RKO (cell line): ENCODE data around the gene COG2.
"Not testable (repeated sequence)": the region's sequence is repeated elsewhere in the genome, so short reads cannot be mapped to it uniquely, and the experiment has no call there.

Source experiments
- DNase-seq: peaks from one replicate; pipeline ENCODE4 v3.0.0-alpha.2; 2016; ENCODE audit warnings: low spot score

The COG2 gene

GRCh38 chr1:230626232-230626631, 16.0 kb upstream of the COG2 start:
- no peak for DNase-seq

GRCh38 chr1:230627767-230628166, 14.5 kb upstream of the COG2 start:
- no peak for DNase-seq

GRCh38 chr1:230629511-230629910, 12.8 kb upstream of the COG2 start:
- DNase-seq = no peak

GRCh38 chr1:230631477-230631876, 10.8 kb upstream of the COG2 start:
- no peak for DNase-seq

GRCh38 chr1:230632273-230632873, 9.9 kb upstream of the COG2 start:
- DNase-seq = peak; percentile 71

- no peak for DNase-seq
Observed at GRCh38 chr1:230633469-230633868, 8.8 kb upstream of the COG2 start.

GRCh38 chr1:230634384-230634783, 7.9 kb upstream of the COG2 start:
- DNase-seq = no peak

GRCh38 chr1:230636575-230637148, 5.6 kb upstream of the COG2 start:
- no peak for DNase-seq

GRCh38 chr1:230639714-230640209, 2.5 kb upstream of the COG2 start:
- no peak for DNase-seq

GRCh38 chr1:230641346-230641745, 935 bp upstream of the COG2 start:
- no peak for DNase-seq

GRCh38 chr1:230641900-230642262, 400 bp upstream of the COG2 start:
- no peak for DNase-seq

- DNase-seq = peak; percentile 37
Observed at GRCh38 chr1:230643908-230644307, 1.6 kb downstream of the COG2 start.

GRCh38 chr1:230646710-230647302, 4.5 kb downstream of the COG2 start:
- no peak for DNase-seq

GRCh38 chr1:230647321-230647720, 5.0 kb downstream of the COG2 start:
- DNase-seq = no peak

GRCh38 chr1:230648114-230648513, 5.8 kb downstream of the COG2 start:
- no peak for DNase-seq

- no peak for DNase-seq
Observed at GRCh38 chr1:230650300-230650699, 8.0 kb downstream of the COG2 start.

GRCh38 chr1:230651235-230651634, 9.0 kb downstream of the COG2 start:
- no peak for DNase-seq

GRCh38 chr1:230656719-230657118, 14.4 kb downstream of the COG2 start:
- not testable (repeated sequence) for DNase-seq

GRCh38 chr1:230658103-230658502, 15.8 kb downstream of the COG2 start:
- DNase-seq = not testable (repeated sequence)

GRCh38 chr1:230658691-230659090, 16.4 kb downstream of the COG2 start:
- no peak for DNase-seq

GRCh38 chr1:230661976-230662375, 19.7 kb downstream of the COG2 start:
- no peak for DNase-seq

- DNase-seq = no peak
Observed at GRCh38 chr1:230668227-230668626, 25.9 kb downstream of the COG2 start.

- no peak for DNase-seq
Observed at GRCh38 chr1:230669543-230669942, 27.3 kb downstream of the COG2 start.

GRCh38 chr1:230674581-230674980, 32.3 kb downstream of the COG2 start:
- DNase-seq = no peak
